HG03060 (cell line): ENCODE measurements around the gene RAB36.

ENCODE experiments used
- ATAC-seq: cut with Tn5 transposase; IDR thresholded peaks from one replicate; pipeline ENCODE4 v1.9.1; 2021; ENCODE audit warnings: low read depth, moderate number of reproducible peaks; ENCODE audit not compliant: unreplicated experiment

Gene RAB36

DNA sequence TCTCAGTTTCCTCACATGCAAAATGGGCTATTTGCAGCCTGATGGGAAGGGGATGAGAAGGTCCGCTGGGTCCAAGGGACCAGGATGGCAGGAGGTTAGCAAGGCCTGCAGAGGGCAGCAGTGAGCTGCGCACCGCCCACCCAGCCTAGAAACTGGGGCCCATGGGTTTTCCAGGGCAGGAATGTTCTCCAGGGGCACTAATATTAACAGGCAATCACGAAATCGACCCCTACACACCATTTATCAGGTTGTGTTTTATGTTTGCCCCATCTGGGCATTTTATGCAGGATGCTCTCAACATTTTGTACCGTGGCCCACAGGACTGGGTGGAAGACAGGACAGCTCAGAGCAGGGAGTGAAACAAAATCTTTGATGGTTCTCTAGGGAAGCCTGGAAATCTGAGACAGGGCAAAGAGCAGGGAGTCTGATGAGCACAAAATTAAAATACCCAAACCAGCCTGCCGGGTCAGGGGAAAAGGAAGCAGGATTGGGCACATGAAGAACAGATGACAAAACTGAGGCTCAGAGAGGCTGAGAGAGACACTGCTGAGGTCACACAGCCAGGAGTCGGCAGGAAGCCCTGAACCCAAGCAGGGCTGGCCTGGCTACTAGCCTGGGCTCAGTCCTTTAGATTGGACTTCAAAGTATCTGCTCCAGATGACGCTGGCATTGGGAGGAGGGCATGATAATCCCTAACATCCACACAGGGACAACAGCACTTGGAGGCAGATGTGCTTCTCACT is 33.4 kb downstream of the RAB36 start:
- no peak for ATAC-seq

DNA sequence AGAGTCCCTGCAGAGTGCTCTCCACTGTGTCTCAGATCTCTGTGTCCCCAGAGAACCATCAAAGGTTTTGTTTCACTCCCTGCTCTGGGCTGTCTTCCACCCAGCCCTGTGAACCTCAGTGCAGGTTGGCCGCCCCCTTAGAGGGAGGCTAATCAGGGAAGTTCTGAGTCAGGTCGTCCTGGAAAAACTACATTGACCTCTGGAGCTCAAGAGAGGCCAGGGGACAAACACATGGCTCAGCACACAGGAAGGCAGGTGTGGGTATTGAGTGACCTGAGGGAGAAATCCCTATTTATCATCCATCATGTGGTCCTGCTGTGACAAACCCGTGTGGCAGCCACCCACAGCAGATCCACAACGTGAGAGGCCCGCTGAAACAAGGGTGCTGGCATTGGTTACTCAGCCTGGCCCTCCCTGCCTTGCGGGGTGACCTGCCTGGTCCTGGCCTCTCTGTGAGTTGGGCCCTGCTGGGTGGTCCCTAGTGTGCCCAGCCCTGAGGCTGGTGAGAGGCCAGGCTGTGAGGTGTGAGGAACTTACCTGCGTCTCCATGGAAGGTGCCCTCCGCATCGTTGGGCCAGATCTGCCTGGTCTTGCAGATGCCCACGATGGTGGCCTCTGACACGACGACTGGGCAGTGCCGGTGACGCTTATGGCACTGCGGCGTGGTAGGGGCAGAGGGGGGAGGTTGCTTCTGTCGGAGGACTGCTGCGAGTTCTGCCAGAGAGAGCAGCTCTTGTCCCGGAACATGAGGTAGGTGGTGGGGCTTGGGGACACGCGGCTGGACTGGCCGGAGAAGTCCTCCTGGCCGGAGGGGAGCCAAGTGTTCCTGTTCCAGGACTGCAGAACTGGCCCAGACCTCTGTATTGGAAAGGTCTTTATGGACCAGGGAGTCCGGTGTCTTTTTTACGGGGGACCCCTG is 34.4 kb downstream of the RAB36 start:
- no peak for ATAC-seq

DNA sequence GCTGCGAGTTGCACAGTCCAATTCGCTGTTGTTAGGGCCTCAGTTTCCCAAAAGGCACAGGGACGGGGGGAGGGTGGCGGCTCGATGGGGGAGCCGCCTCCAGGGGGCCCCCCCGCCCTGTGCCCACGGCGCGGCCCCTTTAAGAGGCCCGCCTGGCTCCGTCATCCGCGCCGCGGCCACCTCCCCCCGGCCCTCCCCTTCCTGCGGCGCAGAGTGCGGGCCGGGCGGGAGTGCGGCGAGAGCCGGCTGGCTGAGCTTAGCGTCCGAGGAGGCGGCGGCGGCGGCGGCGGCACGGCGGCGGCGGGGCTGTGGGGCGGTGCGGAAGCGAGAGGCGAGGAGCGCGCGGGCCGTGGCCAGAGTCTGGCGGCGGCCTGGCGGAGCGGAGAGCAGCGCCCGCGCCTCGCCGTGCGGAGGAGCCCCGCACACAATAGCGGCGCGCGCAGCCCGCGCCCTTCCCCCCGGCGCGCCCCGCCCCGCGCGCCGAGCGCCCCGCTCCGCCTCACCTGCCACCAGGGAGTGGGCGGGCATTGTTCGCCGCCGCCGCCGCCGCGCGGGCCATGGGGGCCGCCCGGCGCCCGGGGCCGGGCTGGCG is 35.1 kb downstream of the RAB36 start, which contains the start of gene BCR:
BCR (plus strand) TSS at position 209 of the 592 bp plus-strand sequence. CDS start 452 bp downstream, outside the sequence.
- no peak for ATAC-seq

DNA sequence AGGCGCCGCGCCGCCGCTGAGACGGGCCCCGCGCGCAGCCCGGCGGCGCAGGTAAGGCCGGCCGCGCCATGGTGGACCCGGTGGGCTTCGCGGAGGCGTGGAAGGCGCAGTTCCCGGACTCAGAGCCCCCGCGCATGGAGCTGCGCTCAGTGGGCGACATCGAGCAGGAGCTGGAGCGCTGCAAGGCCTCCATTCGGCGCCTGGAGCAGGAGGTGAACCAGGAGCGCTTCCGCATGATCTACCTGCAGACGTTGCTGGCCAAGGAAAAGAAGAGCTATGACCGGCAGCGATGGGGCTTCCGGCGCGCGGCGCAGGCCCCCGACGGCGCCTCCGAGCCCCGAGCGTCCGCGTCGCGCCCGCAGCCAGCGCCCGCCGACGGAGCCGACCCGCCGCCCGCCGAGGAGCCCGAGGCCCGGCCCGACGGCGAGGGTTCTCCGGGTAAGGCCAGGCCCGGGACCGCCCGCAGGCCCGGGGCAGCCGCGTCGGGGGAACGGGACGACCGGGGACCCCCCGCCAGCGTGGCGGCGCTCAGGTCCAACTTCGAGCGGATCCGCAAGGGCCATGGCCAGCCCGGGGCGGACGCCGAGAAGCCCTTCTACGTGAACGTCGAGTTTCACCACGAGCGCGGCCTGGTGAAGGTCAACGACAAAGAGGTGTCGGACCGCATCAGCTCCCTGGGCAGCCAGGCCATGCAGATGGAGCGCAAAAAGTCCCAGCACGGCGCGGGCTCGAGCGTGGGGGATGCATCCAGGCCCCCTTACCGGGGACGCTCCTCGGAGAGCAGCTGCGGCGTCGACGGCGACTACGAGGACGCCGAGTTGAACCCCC is 35.8 kb downstream of the RAB36 start:
- no peak for ATAC-seq

DNA sequence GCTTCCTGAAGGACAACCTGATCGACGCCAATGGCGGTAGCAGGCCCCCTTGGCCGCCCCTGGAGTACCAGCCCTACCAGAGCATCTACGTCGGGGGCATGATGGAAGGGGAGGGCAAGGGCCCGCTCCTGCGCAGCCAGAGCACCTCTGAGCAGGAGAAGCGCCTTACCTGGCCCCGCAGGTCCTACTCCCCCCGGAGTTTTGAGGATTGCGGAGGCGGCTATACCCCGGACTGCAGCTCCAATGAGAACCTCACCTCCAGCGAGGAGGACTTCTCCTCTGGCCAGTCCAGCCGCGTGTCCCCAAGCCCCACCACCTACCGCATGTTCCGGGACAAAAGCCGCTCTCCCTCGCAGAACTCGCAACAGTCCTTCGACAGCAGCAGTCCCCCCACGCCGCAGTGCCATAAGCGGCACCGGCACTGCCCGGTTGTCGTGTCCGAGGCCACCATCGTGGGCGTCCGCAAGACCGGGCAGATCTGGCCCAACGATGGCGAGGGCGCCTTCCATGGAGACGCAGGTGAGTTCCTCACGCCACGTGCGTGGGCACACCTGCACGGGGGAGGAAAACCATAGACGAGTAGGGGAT is 36.5 kb downstream of the RAB36 start:
- no peak for ATAC-seq

DNA sequence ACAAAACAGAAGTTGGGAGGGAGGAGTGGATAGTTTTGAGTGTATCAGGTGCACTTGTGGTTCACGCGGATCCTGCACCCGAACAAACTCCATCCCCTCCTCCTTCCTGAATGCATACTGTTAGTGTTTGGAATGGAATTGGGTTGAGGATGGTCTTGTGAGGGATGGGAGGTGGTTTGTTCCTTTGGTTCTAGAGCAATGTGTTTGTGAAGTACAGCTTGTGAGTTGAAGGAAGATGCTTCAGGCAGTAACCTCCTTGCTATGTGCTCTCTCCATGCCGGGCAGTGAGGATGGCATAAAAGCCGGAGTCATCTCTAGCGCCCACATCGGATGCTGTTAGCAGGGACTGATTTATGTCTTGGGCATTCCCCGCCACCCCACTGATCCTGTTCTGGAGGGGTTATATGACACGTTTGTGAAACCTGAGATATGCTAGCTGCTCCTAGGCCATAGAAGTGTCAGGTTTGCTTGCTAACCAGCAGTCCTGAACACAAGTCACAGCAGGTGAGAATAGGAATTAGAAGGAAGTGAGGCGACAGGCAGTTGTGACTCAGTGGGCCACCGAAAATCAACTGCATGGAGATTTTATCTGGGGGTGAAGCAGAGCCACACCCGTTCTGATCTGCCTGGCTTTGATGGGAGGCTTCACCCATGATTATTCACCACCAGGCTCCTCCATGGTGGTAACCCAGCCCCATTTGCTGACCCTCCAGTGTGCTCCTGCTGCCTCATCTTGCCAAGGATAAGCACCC is 37.2 kb downstream of the RAB36 start:
- ATAC-seq: no peak

DNA sequence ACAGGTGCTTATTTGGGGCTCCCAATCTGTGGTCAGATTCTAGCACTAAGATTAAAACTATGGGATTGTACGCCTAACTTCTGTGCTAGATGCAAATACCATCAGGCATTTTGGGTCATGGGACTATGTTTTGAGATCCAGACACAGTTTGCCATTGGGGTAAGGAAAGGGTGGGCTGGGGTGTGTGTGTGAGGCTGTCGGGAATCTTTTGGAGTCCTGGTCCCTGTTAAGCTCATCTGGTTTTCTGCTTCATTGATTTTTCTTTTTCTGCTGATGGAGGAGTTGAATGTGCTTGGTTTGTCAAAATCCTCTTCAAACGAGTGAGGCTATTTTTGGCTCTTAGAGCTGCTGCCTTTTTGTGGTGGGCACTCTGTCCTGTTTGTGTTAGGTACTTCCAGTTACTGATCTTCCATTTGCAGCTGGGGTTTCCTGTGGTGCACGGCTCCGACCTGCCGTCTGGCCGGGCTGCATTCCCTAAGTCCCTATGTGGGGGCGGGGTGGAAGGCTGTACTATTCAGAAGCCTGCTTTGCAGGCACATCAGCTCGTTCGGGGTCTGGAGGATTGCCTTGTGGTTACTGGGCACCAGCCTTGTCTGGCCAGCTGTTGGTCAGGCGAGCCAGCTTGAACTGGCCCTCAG is 37.9 kb downstream of the RAB36 start:
- ATAC-seq: no peak

DNA sequence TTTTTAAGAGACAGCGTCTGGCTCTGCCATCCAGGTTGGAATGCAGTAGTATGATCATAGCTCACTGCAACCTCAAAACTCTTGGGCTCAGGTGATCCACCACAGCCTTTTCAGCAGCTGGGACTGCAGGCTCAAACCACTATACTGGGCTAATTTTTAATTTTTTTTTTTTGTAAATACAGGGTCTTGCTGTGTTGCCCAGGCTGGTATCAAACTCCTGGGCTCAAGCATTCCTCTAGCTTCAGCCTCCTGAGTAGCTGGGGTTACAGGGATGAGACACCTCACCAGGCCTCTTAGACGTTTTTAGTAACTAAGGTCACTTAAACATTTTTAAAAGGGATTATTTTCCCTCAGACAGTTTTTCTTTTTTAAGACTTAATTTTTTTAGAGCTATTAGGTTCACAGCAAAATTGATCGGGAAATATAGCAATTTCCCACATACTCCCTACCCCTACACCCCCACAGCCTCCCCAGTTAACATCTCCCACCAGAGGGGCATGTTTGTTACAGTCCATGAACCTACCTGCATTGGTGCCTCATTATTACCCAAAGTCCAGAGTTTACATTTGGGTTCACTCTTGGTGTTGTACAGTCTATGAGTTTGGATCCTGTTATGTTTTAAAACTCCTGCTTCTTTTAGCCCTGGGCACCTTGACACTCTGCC is 39.0 kb downstream of the RAB36 start:
- ATAC-seq: no peak

DNA sequence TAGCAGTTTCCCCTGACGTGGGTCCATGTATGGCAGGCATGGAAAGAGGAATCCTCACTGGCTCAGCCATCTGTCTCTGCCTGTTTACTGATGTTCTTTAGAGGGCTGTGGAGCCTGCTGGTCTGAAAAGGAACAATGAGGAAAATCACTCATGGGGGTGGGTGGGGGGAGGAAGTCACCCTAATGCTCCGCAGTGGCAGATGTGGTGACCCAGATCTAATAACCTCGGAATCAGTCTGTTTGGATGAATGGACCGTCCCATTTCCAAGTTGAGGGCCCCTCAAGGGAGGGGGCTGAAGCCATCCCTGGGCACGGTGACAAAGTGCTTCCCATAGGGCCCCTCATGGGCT is 39.5 kb downstream of the RAB36 start:
- no peak for ATAC-seq

DNA sequence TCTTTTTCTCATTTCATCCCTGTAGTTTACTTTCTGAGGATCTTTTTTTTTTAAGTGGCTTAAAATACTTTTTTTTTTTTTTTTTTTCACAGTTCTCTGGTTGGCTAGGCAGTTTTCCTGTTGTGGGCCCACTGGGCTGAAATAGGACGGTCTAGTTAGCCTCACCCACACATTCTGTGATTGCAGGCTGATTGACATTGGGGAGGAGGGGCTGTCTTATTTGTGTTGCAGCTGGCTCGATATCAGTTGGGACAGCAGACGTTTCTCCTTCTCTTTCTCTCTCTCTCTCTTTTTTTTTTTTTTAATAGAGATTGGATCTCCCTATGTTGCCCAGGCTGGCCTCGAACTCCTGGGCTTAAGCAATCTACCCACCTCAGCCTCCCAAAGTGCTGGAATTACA is 41.9 kb downstream of the RAB36 start:
- no peak for ATAC-seq

DNA sequence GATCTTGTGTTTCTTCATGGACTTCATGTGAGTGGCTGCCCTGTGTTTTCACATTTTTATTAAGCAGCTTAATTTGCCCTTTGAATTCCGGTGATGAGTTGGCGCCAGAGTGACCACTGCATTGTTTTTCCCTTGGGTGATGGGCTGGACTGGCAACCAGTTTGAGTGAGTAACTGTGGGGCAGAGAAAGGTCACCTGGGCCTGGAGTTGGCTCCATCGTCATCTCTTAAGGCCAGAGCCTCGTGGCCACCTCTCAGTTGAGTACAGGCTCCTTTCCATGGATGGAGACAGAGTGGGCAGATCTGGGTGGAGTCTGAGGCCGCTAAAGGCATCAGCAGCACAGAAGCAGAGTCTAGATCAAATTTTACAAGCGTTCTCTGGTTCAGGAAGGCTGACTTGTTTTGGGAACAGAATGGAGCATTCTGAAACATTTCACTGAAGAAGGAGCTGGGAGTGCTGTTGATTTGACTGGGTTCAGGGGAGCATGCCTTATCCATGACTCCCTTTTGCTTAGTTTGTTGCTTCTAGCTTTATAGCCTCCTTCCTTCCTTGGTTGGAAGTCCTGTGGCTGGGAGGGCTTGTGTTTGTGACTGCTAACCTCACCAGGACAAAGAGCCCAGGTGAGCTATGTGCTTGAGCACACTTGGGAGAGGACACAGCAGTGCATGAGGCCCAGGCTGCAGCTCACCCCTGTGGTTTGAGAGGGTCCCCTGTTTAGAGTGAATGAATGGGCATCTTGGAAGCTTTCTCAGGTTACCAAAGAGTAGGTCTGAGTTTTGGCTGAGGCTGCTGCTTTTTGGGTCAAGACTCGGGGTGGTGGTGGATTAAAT is 42.8 kb downstream of the RAB36 start:
- no peak for ATAC-seq

DNA sequence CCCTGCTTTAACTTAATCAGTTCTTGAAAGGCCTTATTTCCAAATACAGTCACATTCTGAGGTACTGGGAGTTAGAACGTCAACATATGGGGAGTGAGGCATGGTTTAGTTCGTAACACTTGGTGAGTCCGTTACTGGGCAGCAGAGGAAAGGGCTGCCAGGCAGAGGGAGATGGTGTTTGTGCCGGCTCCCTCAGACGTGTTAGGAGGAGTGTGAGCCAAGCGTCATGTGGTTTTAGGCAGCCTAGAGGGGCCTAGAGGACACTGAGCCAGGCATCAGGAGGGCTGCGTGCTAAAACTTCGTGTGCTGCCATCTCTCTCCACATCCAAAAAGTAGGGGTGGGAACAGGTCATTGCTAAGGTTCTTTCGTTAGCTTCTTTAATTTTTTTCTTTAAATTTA is 45.2 kb downstream of the RAB36 start:
- no peak for ATAC-seq

DNA sequence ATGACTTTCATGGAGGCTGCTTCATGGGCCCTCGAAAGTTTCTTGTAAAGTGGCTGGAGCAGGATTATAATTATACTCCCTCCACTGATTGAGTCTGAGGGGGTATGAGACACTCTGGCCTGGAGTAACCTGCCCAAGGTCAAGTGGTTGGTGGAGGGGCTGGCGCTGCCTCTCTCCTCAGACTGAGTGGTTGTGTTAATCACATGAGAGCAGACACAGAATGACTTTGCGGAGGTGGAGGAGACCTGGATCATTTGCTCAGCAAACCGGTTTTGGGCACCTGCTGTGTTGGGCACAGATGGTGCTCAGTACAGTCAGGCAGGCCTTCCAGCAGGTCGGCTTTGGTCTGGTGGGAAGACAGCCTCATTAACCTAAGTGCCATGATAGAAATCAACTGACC is 46.9 kb downstream of the RAB36 start:
- no peak for ATAC-seq

DNA sequence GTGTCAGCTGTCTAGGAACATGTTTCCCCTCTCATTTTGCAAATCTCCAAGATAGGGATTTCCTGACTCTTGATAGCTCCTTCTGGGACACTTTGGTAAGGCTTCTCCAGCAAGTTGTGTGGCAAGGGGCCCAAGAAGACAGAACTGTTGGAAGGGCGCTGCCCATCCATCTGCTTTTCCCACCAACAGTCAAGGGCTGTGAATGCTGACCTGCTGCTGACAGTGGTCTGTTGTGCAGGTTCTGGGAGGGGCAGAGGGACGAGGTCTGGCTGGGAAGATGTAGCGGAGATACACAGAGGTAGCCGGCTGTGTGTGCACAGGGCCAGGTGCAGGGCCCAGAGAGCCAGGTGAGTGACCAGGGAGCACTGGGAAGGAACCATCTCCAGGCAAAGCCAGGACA is 47.3 kb downstream of the RAB36 start:
- ATAC-seq: no peak

DNA sequence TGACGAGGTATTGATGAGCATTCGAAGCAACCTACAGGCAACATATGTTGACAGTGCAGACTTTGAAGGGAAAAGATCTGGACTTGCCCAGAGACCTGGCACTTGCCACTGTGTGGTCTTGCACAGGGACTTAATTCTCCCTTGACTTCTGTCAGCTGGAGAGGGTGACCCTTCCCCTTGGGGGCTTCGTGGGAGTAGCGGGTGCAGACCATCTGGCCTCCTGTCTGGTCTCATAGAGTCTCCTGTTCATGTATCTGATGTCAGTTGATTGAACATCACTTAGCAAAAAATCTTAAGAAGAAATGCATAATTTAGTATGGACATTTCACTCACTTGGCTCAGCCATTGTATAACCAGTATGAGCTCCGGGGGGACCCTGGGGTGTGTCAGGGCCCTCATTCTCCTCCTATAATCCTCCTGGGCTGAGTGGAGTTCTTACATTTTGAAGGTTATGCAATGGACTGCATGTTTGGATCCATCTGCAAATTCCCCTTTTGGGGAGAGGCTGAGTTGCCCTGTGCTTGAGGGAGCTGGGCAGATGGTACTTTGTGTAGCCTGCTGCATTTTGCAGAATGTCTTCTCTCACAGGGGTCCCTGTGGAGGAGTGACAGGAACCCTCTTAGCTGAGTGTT is 48.0 kb downstream of the RAB36 start:
- ATAC-seq: no peak

DNA sequence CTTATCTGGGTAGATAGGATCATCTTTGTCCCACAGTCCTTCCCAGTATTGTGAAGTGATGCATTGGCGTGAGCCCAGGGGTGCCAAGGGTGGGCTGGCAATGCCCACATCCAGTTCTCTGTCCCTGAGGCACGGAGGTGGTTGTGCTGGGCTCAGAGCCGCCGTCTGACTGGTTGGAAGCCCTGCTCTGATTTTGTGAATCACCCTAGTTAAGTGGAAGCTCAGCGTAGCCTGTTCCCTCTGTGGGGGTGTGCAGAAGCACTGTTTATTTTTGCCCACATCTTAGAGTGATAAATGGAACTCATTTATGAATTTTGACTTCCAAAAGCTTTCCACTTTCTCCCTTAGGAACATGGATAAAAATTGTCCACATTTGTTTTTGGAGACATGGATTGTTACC is 48.6 kb downstream of the RAB36 start:
- no peak for ATAC-seq

DNA sequence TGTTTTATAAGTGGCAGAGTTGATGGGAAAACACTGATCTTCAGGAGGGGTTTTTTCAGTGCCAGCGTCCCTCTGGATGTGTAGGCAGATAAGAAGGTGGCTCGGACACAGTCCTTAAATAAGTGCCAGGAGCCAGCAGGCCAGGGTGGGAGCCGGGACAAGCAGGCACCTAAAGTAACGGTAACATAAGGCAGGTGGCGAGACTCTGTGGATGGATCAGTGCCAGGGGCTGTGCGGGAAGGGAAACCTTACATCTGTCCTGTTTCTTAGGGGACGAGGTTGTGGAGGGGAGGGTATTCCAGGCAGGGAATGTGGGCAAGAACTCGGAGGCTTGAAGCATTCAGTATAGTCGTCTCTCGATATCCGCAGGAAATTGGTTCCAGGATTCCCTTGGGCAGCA is 50.9 kb downstream of the RAB36 start:
- no peak for ATAC-seq
